ENCODE measurements around the gene XPO5. TPM values are rescaled to one million over a fixed set of nuclear protein-coding genes. Genes with fewer than 3 reads are reported as not detected.

XPO5 gene
- total RNA-seq, 1 experiment from 2014 or later: 77.4 TPM

- POLR2A ChIA-PET: no interaction called here
Measured at GRCh38 chr6:43532201-43532600, 43.6 kb downstream of the XPO5 start.

More at GRCh38 chr6:43532201-43532600, 43.6 kb downstream of the XPO5 start:
- H2AFZ ChIP-seq (ENCODE audit: low read depth, low read length, poor library complexity, severe bottlenecking): no peak overlapping the region
- H3K9ac ChIP-seq (ENCODE audit: low read length): no peak overlapping the region
- ChIA-PET RAD21 (ENCODE audit: low non-redundant PET in 1 of 2, low total read pairs in 2 of 2, uncharacterized antibody in 2 of 2, unreplicated experiment in 2 of 2) (no interaction called here), CTCF (no interaction called here)
- H3K36me3 ChIP-seq (ENCODE audit: control insufficient read depth in 1 of 2, insufficient read depth in 2 of 2, low read length in 2 of 2): peaks cover 38 to 53% of the 10 kb centered on the region in 2 experiments
- no TSS peak for BruUV-seq (replicated peaks)
- H3K4me1 ChIP-seq (ENCODE audit: control insufficient read depth in 1 of 2, insufficient read depth in 2 of 2, low read length in 2 of 2): no peaks in the 10 kb centered on the region
- H3K4me3 ChIP-seq (replicated peaks in 1 of 2; ENCODE audit: low read depth in 1 of 2, low read length in 2 of 2): no peak overlapping the region
- no peaks in the 10 kb centered on the region for H3K9me3 ChIP-seq (ENCODE audit: control insufficient read depth in 1 of 2, insufficient read depth in 1 of 2, low read depth in 1 of 2, low read length in 2 of 2)
- no peak overlapping the region for H3K4me2 ChIP-seq (ENCODE audit: low read length)
- TF ChIP-seq CTCF (IDR thresholded peaks at IDR 0.05 in 2 of 3, conservative IDR thresholded peaks at IDR 0.05 in 1 of 3; ENCODE audit: borderline replicate concordance in 1 of 3, insufficient read depth in 1 of 3, low read depth in 2 of 3, low read length in 2 of 3): no peak
- TF ChIP-seq FOSL1 (IDR thresholded peaks at IDR 0.05; ENCODE audit: low read depth): no peak
- no peak for TF ChIP-seq EZH2phosphoT487 (IDR thresholded peaks at IDR 0.05; ENCODE audit: borderline replicate concordance)
- TF ChIP-seq ZBTB33 (IDR thresholded peaks at IDR 0.05; ENCODE audit: extremely low read depth, insufficient replicate concordance, low read length): no peak
- TF ChIP-seq TCF7L2 (IDR thresholded peaks at IDR 0.05; ENCODE audit: borderline replicate concordance, extremely low read depth, insufficient read depth, insufficient read length): no peak
- TF ChIP-seq CBX3 (IDR thresholded peaks at IDR 0.05; ENCODE audit: low read depth): no peak
- no peak for TF ChIP-seq SIN3A (IDR thresholded peaks at IDR 0.05; ENCODE audit: low read depth)
- H3K9me2 ChIP-seq (ENCODE audit: insufficient read depth): no peaks in the 10 kb centered on the region
- no peak for DNase-seq (ENCODE audit: low read depth, low spot score)
- no peak overlapping the region for H3K27ac ChIP-seq (ENCODE audit: low read depth, low read length)
- no peak for ATAC-seq
- no peaks in the 10 kb centered on the region for H4K20me1 ChIP-seq (ENCODE audit: insufficient read depth)
- H3K79me2 ChIP-seq (ENCODE audit: insufficient read depth, low read length): no peaks in the 10 kb centered on the region
- H3K27me3 ChIP-seq (ENCODE audit: insufficient read depth, low read length): no peaks in the 10 kb centered on the region
- intact Hi-C loops (cut with micrococcal nuclease): no loop called here

All from HCT116 (cell line).